Measurements from ENCODE around the gene DTL.

- TF ChIP-seq EZH2 (IDR thresholded peaks at IDR 0.05; ENCODE audit: low read depth) (no peak), CTCF (conservative IDR thresholded peaks at IDR 0.05) (no peak)
Measured at GRCh38 chr1:212110617-212111016, 75.1 kb downstream of the DTL start.
